HCT116 (cell line): ENCODE data around the gene PDE7B. TPM values are rescaled to one million over a fixed set of nuclear protein-coding genes. Genes with fewer than 3 reads are reported as not detected.

Source experiments
- ATAC-seq: fragments of 200-7000 bp; cut with Tn5 transposase; 2 replicates; pipeline ENCODE4 v1.9.1; 2020; ENCODE audit warnings: mild to moderate bottlenecking, moderate library complexity
- BruUV-seq: library from RNA; stranded (reverse); fragments of 400-500 nt; replicated peaks from 2 replicates; lab custom pipeline; 2021; lab: Mats Ljungman, UMichigan
- CTCF ChIA-PET: fragments of 300-600 bp; sonication (Branson Sonifier 250); formaldehyde crosslinking; loops from one replicate; lab custom pipeline; 2021; ENCODE audit warnings: antibody characterized with exemption; lab: Charles Lee
- POLR2A ChIA-PET: fragments of 300-600, 350-600 bp; sonication (Branson Sonifier 250); formaldehyde crosslinking; loops from one replicate; lab custom pipeline; 2021; ENCODE audit warnings: antibody characterized with exemption; lab: Charles Lee
- RAD21 ChIA-PET, 2 experiments: fragments of 300-600 bp; sonication (Branson Sonifier 250); formaldehyde crosslinking; loops; one replicate each; lab custom pipeline; 2023; ENCODE audit warnings: low total read pairs in 2 of 2; ENCODE audit not compliant: uncharacterized antibody in 2 of 2, unreplicated experiment in 2 of 2, low non-redundant PET in 1 of 2; lab: Charles Lee
- DNase-seq: peaks from one replicate; pipeline ENCODE4 v3.0.0-alpha.2; 2010; ENCODE audit warnings: low read depth, low spot score
- H2AFZ ChIP-seq: fragments of 200-600 bp; shearing (Covaris generic), sonication (generic); 2 replicates; pipeline ENCODE4 v1.6.1; 2017; ENCODE audit warnings: low read depth, mixed run types, mixed read lengths, antibody characterized with exemption, low read length; ENCODE audit not compliant: poor library complexity, severe bottlenecking
- H3K27ac ChIP-seq: 2 replicates; pipeline ENCODE4 v1.5.1; 2012; ENCODE audit warnings: low read depth, low read length
- H3K27me3 ChIP-seq: fragments of 200-600 bp; sonication (generic); 2 replicates; pipeline ENCODE4 v1.6.1; 2016; ENCODE audit warnings: mixed run types, low read length, mixed read lengths; ENCODE audit not compliant: insufficient read depth
- H3K36me3 ChIP-seq, 2 experiments: fragments of 200-500 bp in 1 of 2; fragments of 200-600 bp in 1 of 2; sonication (Bioruptor generic) in 1 of 2; sonication (generic) in 1 of 2; 2 replicates each; pipeline versions ENCODE4 v1.5.1 to v1.6.1; 2014 to 2016; ENCODE audit warnings: low read length in 2 of 2, inconsistent platforms in 1 of 2, mixed read lengths in 1 of 2, mixed run types in 1 of 2; ENCODE audit not compliant: insufficient read depth in 2 of 2, control insufficient read depth in 1 of 2
- H3K4me1 ChIP-seq, 2 experiments: fragments of 200-600 bp in 1 of 2; sonication (generic) in 1 of 2; 2 replicates each; pipeline versions ENCODE4 v1.5.1 to v1.6.1; 2012 to 2017; ENCODE audit warnings: low read length in 2 of 2, inconsistent platforms in 1 of 2, mild to moderate bottlenecking in 1 of 2, mixed read lengths in 1 of 2, mixed run types in 1 of 2, moderate library complexity in 1 of 2; ENCODE audit not compliant: insufficient read depth in 2 of 2, control insufficient read depth in 1 of 2
- H3K4me2 ChIP-seq: fragments of 200-600 bp; sonication (generic); 2 replicates; pipeline ENCODE4 v1.6.1; 2017; ENCODE audit warnings: mixed run types, low read length, mixed read lengths
- H3K4me3 ChIP-seq, 2 experiments: fragments of 200-600 bp in 1 of 2; sonication (generic) in 1 of 2; replicated peaks in 1 of 2; 2 replicates each; pipeline ENCODE4 v1.5.1; 2011 to 2016; ENCODE audit warnings: low read length in 2 of 2, control low read depth in 1 of 2, low read depth in 1 of 2, mild to moderate bottlenecking in 1 of 2, mixed read lengths in 1 of 2, mixed run types in 1 of 2
- H3K79me2 ChIP-seq: fragments of 200-600 bp; sonication (generic); 2 replicates; pipeline ENCODE4 v1.6.1; 2017; ENCODE audit warnings: mild to moderate bottlenecking, mixed run types, low read length, moderate library complexity, mixed read lengths; ENCODE audit not compliant: insufficient read depth
- H3K9ac ChIP-seq: fragments of 200-600 bp; sonication (generic); 2 replicates; pipeline ENCODE4 v1.6.1; 2016; ENCODE audit warnings: low read length, mixed read lengths
- H3K9me2 ChIP-seq: fragments of 200-600 bp; sonication (generic), shearing (Covaris generic); 2 replicates; pipeline ENCODE4 v1.6.1; 2017; ENCODE audit warnings: mixed run types, mild to moderate bottlenecking, moderate library complexity; ENCODE audit not compliant: insufficient read depth
- H3K9me3 ChIP-seq, 2 experiments: fragments of 200-500 bp in 1 of 2; fragments of 200-600 bp in 1 of 2; sonication (Bioruptor generic) in 1 of 2; sonication (generic) in 1 of 2; 2 replicates each; pipeline ENCODE4 v1.6.1; 2014 to 2017; ENCODE audit warnings: low read length in 2 of 2, mixed read lengths in 2 of 2, inconsistent platforms in 1 of 2, low read depth in 1 of 2, mild to moderate bottlenecking in 1 of 2, mixed run types in 1 of 2, moderate library complexity in 1 of 2; ENCODE audit not compliant: control insufficient read depth in 1 of 2, insufficient read depth in 1 of 2
- H4K20me1 ChIP-seq: fragments of 200-600 bp; sonication (generic), shearing (Covaris generic); 2 replicates; pipeline ENCODE4 v1.6.1; 2017; ENCODE audit warnings: mixed run types, mild to moderate bottlenecking, moderate library complexity; ENCODE audit not compliant: insufficient read depth
- CBX3 ChIP-seq: IDR thresholded peaks from 2 replicates; pipeline ENCODE4 v1.6.1; 2012; ENCODE audit warnings: low read depth
- CEBPB ChIP-seq: IDR thresholded peaks from 2 replicates; pipeline ENCODE4 v1.6.1; 2012; ENCODE audit warnings: low read depth
- EGR1 ChIP-seq: IDR thresholded peaks from 2 replicates; pipeline ENCODE4 v1.6.1; 2012; ENCODE audit warnings: low read depth
- ELF1 ChIP-seq: IDR thresholded peaks from 2 replicates; pipeline ENCODE4 v1.6.1; 2012; ENCODE audit warnings: low read depth, borderline replicate concordance
- EZH2 ChIP-seq: fragments of 200-600 bp; sonication (generic); IDR thresholded peaks from 2 replicates; pipeline ENCODE4 v1.6.1; 2017; ENCODE audit warnings: antibody characterized with exemption, mixed run types
- EZH2phosphoT487 ChIP-seq: fragments of 200-600 bp; IDR thresholded peaks from 2 replicates; pipeline ENCODE4 v1.6.1; 2018; ENCODE audit warnings: antibody characterized with exemption, borderline replicate concordance
- JUND ChIP-seq: IDR thresholded peaks from 2 replicates; pipeline ENCODE4 v1.6.1; 2012
- POLR2AphosphoS5 ChIP-seq: IDR thresholded peaks from 2 replicates; pipeline ENCODE4 v1.6.1; 2011; ENCODE audit warnings: mild to moderate bottlenecking, low read depth, low read length, moderate library complexity
- SIN3A ChIP-seq: IDR thresholded peaks from 2 replicates; pipeline ENCODE4 v1.6.1; 2012; ENCODE audit warnings: low read depth
- SP1 ChIP-seq: IDR thresholded peaks from 2 replicates; pipeline ENCODE4 v1.6.1; 2012; ENCODE audit warnings: low read depth
- SRF ChIP-seq: IDR thresholded peaks from 2 replicates; pipeline ENCODE4 v1.6.1; 2012; ENCODE audit warnings: low read depth
- TCF7L2 ChIP-seq: IDR thresholded peaks from 2 replicates; pipeline ENCODE4 v1.7.0; 2011; ENCODE audit warnings: borderline replicate concordance, inconsistent platforms; ENCODE audit not compliant: insufficient read depth, insufficient read length; ENCODE audit errors: extremely low read depth
- YY1 ChIP-seq: IDR thresholded peaks from 2 replicates; pipeline ENCODE4 v1.6.1; 2011; ENCODE audit warnings: low read length, low read depth, moderate library complexity, mild to moderate bottlenecking; ENCODE audit not compliant: insufficient replicate concordance; ENCODE audit errors: extremely low read depth
- ZFX ChIP-seq: fragments of 450-650 bp; IDR thresholded peaks from 2 replicates; pipeline ENCODE4 v1.6.1; 2017
- intact Hi-C: fragments of 100-400 bp; cut with micrococcal nuclease; formaldehyde crosslinking; loops from 2 replicates; pipeline ENCODE4 v1.10.0; 2022
- total RNA-seq: library from RNA; stranded (reverse); gene quantifications from one replicate; pipeline ENCODE4 v1.2.1, GENCODE V29; 2021; ENCODE audit not compliant: unreplicated experiment
- TF ChIP-seq, protein P1 (sequence below): IDR thresholded peaks from 2 replicates; pipeline ENCODE4 v1.6.1; 2012; ENCODE audit warnings: low read depth

PDE7B gene
- total RNA-seq, 1 experiment from 2014 or later: 0.61 TPM

DNA sequence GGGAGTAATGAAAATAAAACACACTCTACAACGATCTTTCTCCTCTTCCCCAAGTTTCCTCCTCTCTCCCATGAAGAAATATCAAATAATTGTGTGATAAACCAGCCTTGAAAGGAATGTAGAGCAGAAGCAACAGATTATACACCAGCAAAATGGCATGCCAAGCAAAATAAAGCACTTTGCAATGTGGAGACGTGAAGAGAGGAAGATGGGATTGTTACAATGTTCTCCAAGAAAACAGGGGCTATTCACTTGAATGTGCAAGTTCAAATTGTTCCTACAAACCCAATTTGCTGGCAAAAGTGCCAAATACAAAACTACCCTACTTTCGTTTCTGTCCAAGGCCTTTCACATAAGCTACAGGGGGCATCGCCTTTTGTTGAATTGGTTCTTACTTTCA, 185.1 kb downstream of the PDE7B start:
- Histone ChIP-seq H3K79me2 (no peaks in the 10 kb centered on the region), H3K9ac (no peak overlapping the region), H3K4me2 (no peak overlapping the region), H3K9me3 (no peaks in the 10 kb centered on the region), H3K36me3 (no peaks in the 10 kb centered on the region), H2AFZ (no peak overlapping the region), H3K4me1 (no peaks in the 10 kb centered on the region), H3K27me3 (no peaks in the 10 kb centered on the region), H3K9me2 (no peaks in the 10 kb centered on the region), H3K4me3 (no peak overlapping the region), H4K20me1 (no peaks in the 10 kb centered on the region), H3K27ac (no peak overlapping the region)
- DNase-seq (no peak), ATAC-seq (no peak)
- ChIA-PET POLR2A (no interaction called here), CTCF (no interaction called here), RAD21 (no interaction called here)
- TF ChIP-seq SRF (no peak), EZH2 (no peak), POLR2AphosphoS5 (no peak), TCF7L2 (no peak), EZH2phosphoT487 (no peak), SP1 (no peak), SIN3A (no peak), ZFX (no peak), JUND (no peak), ELF1 (no peak), CEBPB (no peak), EGR1 (no peak), YY1 (no peak), CBX3 (no peak)
- TF ChIP-seq, protein P1, sequence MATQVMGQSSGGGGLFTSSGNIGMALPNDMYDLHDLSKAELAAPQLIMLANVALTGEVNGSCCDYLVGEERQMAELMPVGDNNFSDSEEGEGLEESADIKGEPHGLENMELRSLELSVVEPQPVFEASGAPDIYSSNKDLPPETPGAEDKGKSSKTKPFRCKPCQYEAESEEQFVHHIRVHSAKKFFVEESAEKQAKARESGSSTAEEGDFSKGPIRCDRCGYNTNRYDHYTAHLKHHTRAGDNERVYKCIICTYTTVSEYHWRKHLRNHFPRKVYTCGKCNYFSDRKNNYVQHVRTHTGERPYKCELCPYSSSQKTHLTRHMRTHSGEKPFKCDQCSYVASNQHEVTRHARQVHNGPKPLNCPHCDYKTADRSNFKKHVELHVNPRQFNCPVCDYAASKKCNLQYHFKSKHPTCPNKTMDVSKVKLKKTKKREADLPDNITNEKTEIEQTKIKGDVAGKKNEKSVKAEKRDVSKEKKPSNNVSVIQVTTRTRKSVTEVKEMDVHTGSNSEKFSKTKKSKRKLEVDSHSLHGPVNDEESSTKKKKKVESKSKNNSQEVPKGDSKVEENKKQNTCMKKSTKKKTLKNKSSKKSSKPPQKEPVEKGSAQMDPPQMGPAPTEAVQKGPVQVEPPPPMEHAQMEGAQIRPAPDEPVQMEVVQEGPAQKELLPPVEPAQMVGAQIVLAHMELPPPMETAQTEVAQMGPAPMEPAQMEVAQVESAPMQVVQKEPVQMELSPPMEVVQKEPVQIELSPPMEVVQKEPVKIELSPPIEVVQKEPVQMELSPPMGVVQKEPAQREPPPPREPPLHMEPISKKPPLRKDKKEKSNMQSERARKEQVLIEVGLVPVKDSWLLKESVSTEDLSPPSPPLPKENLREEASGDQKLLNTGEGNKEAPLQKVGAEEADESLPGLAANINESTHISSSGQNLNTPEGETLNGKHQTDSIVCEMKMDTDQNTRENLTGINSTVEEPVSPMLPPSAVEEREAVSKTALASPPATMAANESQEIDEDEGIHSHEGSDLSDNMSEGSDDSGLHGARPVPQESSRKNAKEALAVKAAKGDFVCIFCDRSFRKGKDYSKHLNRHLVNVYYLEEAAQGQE: no peak
- intact Hi-C loops: no loop called here
- no TSS peak for BruUV-seq
